AG08396 (cell line): Measurements from ENCODE around the gene RBMS2.

ENCODE experiments used
- DNase-seq: peaks from one replicate; pipeline ENCODE4 v3.0.0; 2012; ENCODE audit warnings: low spot score, mixed read lengths

Gene RBMS2

GRCh38 chr12:56631790-56632700 is 110.4 kb downstream of the RBMS2 start:
- peak; percentile 56 for DNase-seq

GRCh38 chr12:56632701-56633467 is 111.3 kb downstream of the RBMS2 start:
- no peak for DNase-seq

- no peak for DNase-seq
Observed at GRCh38 chr12:56633468-56634241, 112.0 kb downstream of the RBMS2 start.

- no peak for DNase-seq
Observed at GRCh38 chr12:56634242-56634836, 112.7 kb downstream of the RBMS2 start.

GRCh38 chr12:56634837-56635791 is 113.5 kb downstream of the RBMS2 start:
- peak; percentile 86 for DNase-seq

GRCh38 chr12:56635806-56636674 is 114.4 kb downstream of the RBMS2 start:
- DNase-seq = peak; percentile 88

GRCh38 chr12:56636675-56637540 is 115.3 kb downstream of the RBMS2 start:
- peak; percentile 97 for DNase-seq

GRCh38 chr12:56637621-56638020 is 116.0 kb downstream of the RBMS2 start:
- DNase-seq = no peak

- no peak for DNase-seq
Observed at GRCh38 chr12:56641219-56641618, 119.6 kb downstream of the RBMS2 start.

GRCh38 chr12:56644654-56645053 is 123.0 kb downstream of the RBMS2 start:
- DNase-seq = peak; percentile 21

- peak; percentile 15 for DNase-seq
Observed at GRCh38 chr12:56645201-56645716, 123.6 kb downstream of the RBMS2 start.
